GM10248 (cell line): ENCODE data around the gene SIX5.

Experiments
- CTCF ChIA-PET: fragments of 300-600 bp; sonication (Branson Sonifier 250); formaldehyde crosslinking; extraction: SDS; loops from one replicate; lab custom pipeline; 2021; ENCODE audit warnings: antibody characterized with exemption; lab: Yijun Ruan, JAX
- POLR2A ChIA-PET: fragments of 350-650 bp; sonication (Branson Sonifier 250); formaldehyde crosslinking; extraction: SDS; loops from one replicate; lab custom pipeline; 2020; ENCODE audit warnings: antibody characterized with exemption; lab: Yijun Ruan, JAX
- DNase-seq: peaks from one replicate; pipeline ENCODE4 v3.0.0; 2012; ENCODE audit errors: extremely low spot score
- CTCF ChIP-seq: IDR thresholded peaks from 2 replicates; pipeline ENCODE4 v1.5.1; 2012; ENCODE audit warnings: mild to moderate bottlenecking, low read depth; ENCODE audit errors: extremely low read depth, missing control alignments, control extremely low read depth

The SIX5 gene

GRCh38 chr19:45789035-45789786 is 20.2 kb upstream of the SIX5 start:
- no peak for TF ChIP-seq CTCF
- POLR2A ChIA-PET = no interaction called here
- CTCF ChIA-PET = interaction anchor here (1.1 to 3.2 kb wide), 6 partner anchors 10 to 28 kb away, joined by 3 to 16 read pairs (median 5); partner anchors contain the start of gene SIX5
- no peak for DNase-seq

DNA sequence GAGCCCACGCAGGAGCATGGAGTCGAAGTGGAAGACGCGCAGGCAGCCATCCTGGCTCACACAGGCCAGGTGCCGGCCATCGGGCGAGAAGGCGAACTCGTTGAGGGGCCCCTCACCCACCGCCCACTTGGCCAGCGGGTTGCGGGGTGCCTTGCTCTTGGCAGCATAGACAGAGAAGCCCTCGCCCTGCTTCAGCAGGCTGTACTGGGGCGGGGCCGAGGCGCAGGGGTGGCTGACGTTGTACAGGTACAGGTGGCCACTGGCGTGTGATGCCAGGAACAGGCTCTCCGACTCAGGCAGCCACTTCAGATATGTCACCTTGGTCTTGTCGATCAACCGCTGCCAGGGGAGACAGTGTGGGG is 17.5 kb upstream of the SIX5 start:
- no peak for TF ChIP-seq CTCF
- POLR2A ChIA-PET = no interaction called here
- DNase-seq = no peak
- CTCF ChIA-PET = interaction anchor here (1.1 kb wide), 1 partner anchor 16 kb away, joined by 3 read pairs; no protein-coding TSS in a partner anchor

GRCh38 chr19:45785781-45786532 is 16.9 kb upstream of the SIX5 start:
- CTCF ChIA-PET = interaction anchor here (1.1 to 1.8 kb wide), 3 partner anchors 14 to 31 kb away, joined by 3 to 9 read pairs (median 6); no protein-coding TSS in a partner anchor

GRCh38 chr19:45785097-45785496 is 16.0 kb upstream of the SIX5 start:
- CTCF ChIA-PET = interaction anchor here (1.6 to 1.8 kb wide), 2 partner anchors 14 to 32 kb away, joined by 6 to 9 read pairs; no protein-coding TSS in a partner anchor
- POLR2A ChIA-PET = no interaction called here
- TF ChIP-seq CTCF = no peak
- no peak for DNase-seq

More at GRCh38 chr19:45785781-45786532, 16.9 kb upstream of the SIX5 start:
- POLR2A ChIA-PET = no interaction called here
- DNase-seq = no peak
- no peak for TF ChIP-seq CTCF

DNA sequence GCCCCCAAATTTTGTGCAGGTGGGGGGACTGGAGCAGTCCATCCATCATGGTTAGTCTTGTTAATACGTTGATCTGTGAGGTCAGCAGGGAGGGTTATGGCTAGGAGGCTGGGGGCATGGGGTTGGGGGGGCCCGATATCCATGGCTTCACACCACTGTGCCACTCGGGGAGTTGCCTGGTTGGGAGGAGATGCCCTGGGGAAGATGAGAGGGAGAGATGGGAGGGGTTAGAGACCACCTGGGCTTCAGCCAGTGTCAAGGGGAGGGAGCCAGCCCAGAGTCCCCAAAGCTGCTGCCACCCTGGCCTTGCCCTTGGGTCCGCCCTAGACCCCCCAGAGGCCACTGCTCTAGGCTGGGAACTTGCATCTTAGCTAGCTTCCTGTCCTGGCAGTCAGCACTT is 15.0 kb upstream of the SIX5 start:
- POLR2A ChIA-PET = no interaction called here
- no peak for TF ChIP-seq CTCF

More for the DNA sequence above, 15.0 kb upstream of the SIX5 start:
- CTCF ChIA-PET = interaction anchor here (0.6 to 1.8 kb wide), 3 partner anchors 15 to 33 kb away, joined by 3 to 9 read pairs (median 6); partner anchors contain the start of gene SIX5
- DNase-seq = no peak
